ENCODE results near the gene CCND2.

CCND2 gene

DNA sequence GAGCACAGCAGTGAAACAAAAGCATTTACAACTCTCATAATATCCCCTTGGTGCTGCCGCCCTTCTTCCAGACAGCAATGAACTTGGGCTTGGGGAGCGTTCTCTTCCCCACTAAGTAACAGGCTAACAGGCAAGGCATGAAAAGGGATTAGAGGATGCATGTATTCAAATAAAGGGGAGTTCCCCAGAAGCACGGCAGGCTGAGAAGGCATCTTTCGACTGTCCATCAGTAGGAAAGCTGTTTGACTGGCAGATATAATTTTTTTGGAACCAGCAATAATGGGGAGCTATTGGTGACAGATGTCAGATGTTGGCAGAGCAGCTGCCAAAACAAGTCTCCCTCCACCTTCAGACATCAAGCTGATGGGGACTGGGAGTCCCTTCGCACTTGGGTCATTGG lies 38.2 kb downstream of the CCND2 start:
- Mint-ChIP-seq H3K4me3 (no peak overlapping the region), H3K36me3 (ENCODE audit: low read depth) (peaks cover 8% of the 10 kb centered on the region), H3K27ac (no peak overlapping the region), H3K27me3 (ENCODE audit: low read depth) (no peaks in the 10 kb centered on the region), H3K4me1 (peaks cover 18% of the 10 kb centered on the region), H3K9me3 (no peaks in the 10 kb centered on the region)
- no peak for TF ChIP-seq CTCF (IDR thresholded peaks at IDR 0.05; ENCODE audit: unreplicated experiment in 3 of 3)

DNA sequence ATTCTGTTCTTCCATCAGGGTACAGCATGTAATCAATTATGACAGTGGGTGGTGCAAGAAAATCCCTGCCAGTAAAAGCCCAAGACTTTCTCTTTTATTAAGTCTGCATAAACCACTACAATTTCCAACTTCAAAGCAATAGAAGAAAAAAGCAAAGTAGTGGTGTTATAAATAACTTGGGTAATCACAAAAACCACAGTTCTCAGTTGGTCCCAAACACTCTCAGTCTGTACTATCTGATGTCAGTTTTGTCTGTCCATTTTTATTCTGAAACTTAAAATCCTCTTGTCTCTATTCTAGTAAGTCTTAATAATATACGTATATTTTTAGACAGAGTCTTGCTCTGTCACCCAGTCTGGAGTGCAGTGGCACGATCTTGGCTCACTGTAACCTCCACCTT lies 38.7 kb downstream of the CCND2 start:
- no peak overlapping the region for H3K27ac Mint-ChIP-seq

DNA sequence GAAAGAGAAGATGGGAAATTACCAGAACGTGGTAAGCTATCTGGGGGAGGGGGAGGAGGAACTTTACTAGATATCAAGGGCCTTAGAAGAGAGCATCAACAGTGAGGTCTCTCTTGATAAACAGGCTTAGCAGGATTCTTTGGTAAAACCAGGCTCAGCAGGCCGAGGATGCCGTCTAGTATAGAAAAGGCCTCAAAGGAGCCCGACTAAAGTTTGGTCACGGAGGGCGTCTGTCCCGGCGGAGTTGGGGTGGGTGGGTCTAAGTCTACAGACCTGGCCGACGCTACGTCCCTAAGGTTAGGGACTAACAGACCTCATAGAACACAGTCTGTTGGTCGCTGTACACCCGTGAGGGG lies 46.9 kb downstream of the CCND2 start:
- H3K36me3 Mint-ChIP-seq (ENCODE audit: low read depth) = peaks cover 3% of the 10 kb centered on the region
- peaks cover 36% of the 10 kb centered on the region for H3K4me1 Mint-ChIP-seq
- TF ChIP-seq CTCF (IDR thresholded peaks at IDR 0.05; ENCODE audit: unreplicated experiment in 3 of 3) = no peak
- H3K27me3 Mint-ChIP-seq (ENCODE audit: low read depth) = no peaks in the 10 kb centered on the region
- H3K9me3 Mint-ChIP-seq = no peaks in the 10 kb centered on the region
- peak overlapping the region; percentile 92 to 97 (median 96) for H3K27ac Mint-ChIP-seq
- peak overlapping the region; percentile 90 to 92 (median 91) for H3K4me3 Mint-ChIP-seq

More for the DNA sequence above, 38.7 kb downstream of the CCND2 start:
- Mint-ChIP-seq H3K9me3 (no peaks in the 10 kb centered on the region), H3K27me3 (ENCODE audit: low read depth) (no peaks in the 10 kb centered on the region), H3K36me3 (ENCODE audit: low read depth) (peaks cover 8% of the 10 kb centered on the region), H3K4me3 (no peak overlapping the region), H3K4me1 (peaks cover 13% of the 10 kb centered on the region)
- TF ChIP-seq CTCF (IDR thresholded peaks at IDR 0.05; ENCODE audit: unreplicated experiment in 3 of 3) = no peak

- TF ChIP-seq CTCF (IDR thresholded peaks at IDR 0.05; ENCODE audit: unreplicated experiment in 3 of 3) = no peak
- Mint-ChIP-seq H3K36me3 (ENCODE audit: low read depth) (peaks cover 6% of the 10 kb centered on the region), H3K27me3 (ENCODE audit: low read depth) (no peaks in the 10 kb centered on the region), H3K27ac (peak within 1 kb of the TSS; percentile 92 to 97 (median 96)), H3K4me3 (peak within 1 kb of the TSS; percentile 90 to 92 (median 91)), H3K4me1 (peaks cover 41% of the 10 kb centered on the region), H3K9me3 (no peaks in the 10 kb centered on the region)
Observed at GRCh38 chr12:4320853-4321701, 47.5 kb downstream of the CCND2 start, which contains the start of gene TIGAR. TIGAR (plus strand) TSS chr12:4321213; CDS start chr12:4321272, 59 bp downstream.

GRCh38 chr12:4322726-4323125 lies 49.2 kb downstream of the CCND2 start:
- Mint-ChIP-seq H3K27ac (no peak overlapping the region), H3K4me3 (peak overlapping the region; percentile 61 to 78 (median 69)), H3K9me3 (no peaks in the 10 kb centered on the region), H3K36me3 (ENCODE audit: low read depth) (peaks cover 6% of the 10 kb centered on the region), H3K27me3 (ENCODE audit: low read depth) (no peaks in the 10 kb centered on the region), H3K4me1 (peaks cover 44% of the 10 kb centered on the region)
- TF ChIP-seq CTCF (IDR thresholded peaks at IDR 0.05; ENCODE audit: unreplicated experiment in 3 of 3) = no peak

Data from nephron (organoid).